Hepatocyte (in vitro differentiated cells): ENCODE data around the gene KATNIP.

Experiments used
- EZH2 ChIP-seq: fragments of 200-600 bp; sonication (generic); IDR thresholded peaks from 2 replicates; pipeline ENCODE4 v1.6.1; 2016; ENCODE audit warnings: antibody characterized with exemption, mild to moderate bottlenecking, borderline replicate concordance
- EZH2phosphoT487 ChIP-seq: fragments of 200-600 bp; sonication (generic); IDR thresholded peaks from one replicate; pipeline ENCODE4 v1.6.1; 2018; ENCODE audit warnings: antibody characterized with exemption, mild to moderate bottlenecking, low read depth, moderate library complexity; ENCODE audit not compliant: unreplicated experiment, severe bottlenecking
- TF ChIP-seq, protein P1 (sequence below): fragments of 200-600 bp; sonication (generic); IDR thresholded peaks from 2 replicates; pipeline ENCODE4 v1.5.1; 2016; ENCODE audit warnings: antibody characterized with exemption, mild to moderate bottlenecking; ENCODE audit not compliant: poor library complexity

DNA sequence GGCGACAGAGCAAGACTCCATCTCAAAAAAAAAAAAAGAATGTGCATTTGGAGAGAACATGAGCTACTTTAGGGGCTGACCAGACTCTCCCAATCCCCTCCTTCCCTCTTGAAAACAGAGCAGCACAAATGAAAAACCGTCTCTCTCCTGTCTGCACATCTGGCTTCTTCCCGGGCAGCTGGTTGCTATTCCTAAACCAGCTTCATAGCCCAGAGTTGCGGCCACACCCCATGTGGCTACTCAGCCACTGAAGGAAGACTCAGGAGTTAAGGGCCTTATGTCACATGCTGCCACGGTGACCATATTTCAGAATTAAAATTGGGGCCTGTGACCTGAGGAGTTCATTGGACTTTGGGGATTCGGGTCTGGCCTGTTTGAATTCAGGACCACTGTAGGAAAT is 48.3 kb downstream of the KATNIP start:
- TF ChIP-seq, protein P1, sequence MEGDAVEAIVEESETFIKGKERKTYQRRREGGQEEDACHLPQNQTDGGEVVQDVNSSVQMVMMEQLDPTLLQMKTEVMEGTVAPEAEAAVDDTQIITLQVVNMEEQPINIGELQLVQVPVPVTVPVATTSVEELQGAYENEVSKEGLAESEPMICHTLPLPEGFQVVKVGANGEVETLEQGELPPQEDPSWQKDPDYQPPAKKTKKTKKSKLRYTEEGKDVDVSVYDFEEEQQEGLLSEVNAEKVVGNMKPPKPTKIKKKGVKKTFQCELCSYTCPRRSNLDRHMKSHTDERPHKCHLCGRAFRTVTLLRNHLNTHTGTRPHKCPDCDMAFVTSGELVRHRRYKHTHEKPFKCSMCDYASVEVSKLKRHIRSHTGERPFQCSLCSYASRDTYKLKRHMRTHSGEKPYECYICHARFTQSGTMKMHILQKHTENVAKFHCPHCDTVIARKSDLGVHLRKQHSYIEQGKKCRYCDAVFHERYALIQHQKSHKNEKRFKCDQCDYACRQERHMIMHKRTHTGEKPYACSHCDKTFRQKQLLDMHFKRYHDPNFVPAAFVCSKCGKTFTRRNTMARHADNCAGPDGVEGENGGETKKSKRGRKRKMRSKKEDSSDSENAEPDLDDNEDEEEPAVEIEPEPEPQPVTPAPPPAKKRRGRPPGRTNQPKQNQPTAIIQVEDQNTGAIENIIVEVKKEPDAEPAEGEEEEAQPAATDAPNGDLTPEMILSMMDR = no peak
- TF ChIP-seq EZH2phosphoT487 (no peak), EZH2 (no peak)
